Hematopoietic multipotent progenitor cell treated with erythropoietin and hydrocortisone succinate and interleukin-3 and kit ligand, for 4 days (in vitro differentiated cells): ENCODE results near the gene NPIPB2.
"Not testable (repeated sequence)": the region's sequence is repeated elsewhere in the genome, so short reads cannot be mapped to it uniquely, and the experiment has no call there.

Experiments
- DNase-seq: peaks from one replicate; pipeline ENCODE4 v3.0.0-alpha.2; 2015

Gene NPIPB2

DNA sequence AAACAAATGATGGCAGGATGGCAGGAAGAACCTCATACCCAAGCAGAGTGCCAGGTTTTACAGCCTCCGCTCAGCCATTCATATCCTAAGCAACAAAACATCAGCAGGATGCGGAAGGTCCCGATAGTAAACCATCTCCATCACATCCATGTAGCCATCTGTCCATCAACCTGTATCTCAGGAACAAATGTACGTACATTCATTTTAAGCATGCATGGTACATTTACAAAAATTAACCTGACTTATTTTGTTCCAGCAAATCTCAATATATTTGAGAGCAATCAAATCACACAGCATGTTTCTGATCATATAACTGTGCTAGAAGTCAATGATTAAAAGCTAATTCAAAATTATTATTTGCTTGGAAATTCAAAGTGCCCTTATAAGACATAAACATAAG, at the start of gene NPIPB2:
NPIPB2 (minus strand) TSS at position 101 of the 400 bp plus-strand sequence; CDS start at position 101, 0 bp downstream.
- not testable (repeated sequence) for DNase-seq

DNA sequence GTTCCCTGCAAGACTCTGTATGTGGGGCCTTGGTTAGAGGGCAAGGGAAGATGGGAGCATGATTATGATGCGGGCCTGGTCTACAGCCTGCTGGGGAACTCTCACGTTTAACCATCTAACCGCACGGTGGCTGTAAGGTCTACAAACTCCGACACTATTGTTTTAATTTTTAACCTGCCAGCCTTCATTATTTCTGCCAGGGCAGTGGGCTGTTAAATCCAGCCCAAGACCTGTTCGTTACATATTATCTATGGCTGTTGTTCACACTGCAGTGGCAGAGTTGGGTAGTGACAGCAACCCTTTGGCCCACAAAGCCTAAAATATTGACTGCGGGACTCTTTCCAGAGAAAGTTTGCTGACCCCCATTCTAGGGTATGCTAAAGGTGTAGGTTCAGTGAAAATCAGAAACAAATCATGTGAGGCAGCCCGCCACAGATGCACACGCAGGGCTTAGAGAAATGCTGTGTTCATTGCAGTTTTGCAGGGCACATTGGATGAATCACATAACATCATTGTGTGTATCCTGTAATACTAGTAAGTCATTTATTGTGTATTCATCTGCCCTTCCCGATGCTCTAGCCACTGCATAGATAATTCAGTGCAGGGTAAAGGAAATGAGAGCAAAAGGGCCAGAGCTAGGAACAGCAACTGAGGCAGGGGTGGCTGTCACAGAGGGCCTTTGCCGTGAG, 49.0 kb upstream of the NPIPB2 start:
- no peak for DNase-seq

DNA sequence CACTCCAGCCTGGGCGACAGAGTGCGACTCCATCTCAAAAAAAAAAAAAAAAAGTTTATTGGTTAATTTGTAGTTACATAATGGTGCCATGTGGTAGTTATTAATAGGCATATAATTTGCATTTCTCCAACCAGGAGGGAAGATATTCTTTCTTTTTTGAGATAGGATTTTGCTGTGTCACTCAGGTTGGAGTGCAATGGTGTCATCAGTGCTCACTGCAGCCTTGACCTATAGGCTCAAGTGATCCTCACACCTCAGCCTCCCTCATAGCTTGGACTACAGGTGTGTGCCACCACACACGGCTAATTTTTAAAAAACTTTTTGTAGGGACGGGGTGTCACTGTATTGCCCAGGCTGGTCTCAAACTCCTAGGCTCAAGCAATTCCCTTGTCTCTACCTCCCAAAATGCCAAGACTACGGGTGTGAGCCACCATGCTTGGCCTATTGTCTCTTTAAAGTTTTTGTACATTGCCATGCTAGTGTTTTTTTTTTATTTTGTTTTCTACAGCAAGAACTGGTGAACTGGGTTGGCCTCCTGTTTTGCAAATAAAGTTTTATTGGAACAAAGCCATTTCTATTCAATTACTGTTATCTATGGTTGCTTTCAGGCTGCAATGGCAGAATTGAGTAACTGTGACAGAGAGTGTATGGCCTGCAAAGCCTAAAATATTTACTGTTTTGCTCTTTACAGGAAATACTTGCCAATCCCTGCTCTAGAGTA, 46.6 kb upstream of the NPIPB2 start:
- no peak for DNase-seq

DNA sequence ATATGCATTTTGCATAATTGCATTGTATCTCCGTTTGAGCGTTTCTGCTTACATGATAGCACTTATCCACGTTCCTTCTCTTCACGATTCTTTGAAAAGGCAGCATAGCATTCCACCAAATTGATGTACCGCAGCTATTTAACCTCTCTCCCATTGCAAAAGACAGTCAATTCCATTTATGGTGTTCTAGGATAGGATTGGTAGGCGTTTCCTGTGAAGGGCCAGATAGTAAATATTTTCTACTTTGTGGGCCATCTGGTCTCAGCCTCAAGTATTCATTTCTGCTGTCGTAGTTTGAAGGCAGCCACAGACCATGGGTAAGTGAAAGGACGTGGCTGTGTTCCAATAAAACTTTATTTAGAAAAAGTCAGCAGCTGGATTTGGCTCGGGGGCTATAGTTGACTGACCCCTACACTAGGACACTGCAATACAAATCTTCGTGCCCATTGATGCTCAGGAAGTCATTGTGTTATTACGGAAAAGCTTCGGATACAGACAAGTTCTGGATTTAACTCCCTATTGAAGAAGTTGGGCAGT, 44.7 kb upstream of the NPIPB2 start:
- DNase-seq = no peak

DNA sequence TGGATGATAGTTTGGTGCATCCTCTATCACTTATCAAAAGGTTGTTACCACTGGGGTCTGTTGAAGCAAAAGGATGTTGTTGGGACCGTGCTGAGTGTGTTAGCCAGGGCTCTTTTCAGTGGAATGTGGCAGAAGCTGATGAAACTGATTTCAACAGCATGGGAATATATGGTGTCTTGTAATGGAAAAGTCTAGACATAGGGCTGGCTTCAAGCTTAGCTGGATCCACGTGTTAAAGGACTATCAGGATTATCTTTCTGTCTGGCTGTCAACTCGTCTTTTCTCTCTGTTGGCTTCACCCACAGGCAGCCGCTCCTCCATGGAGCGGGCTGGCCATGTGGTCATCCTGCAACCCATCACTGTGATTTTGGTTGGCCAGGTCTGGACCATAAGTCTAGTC, 43.4 kb upstream of the NPIPB2 start:
- DNase-seq = no peak

DNA sequence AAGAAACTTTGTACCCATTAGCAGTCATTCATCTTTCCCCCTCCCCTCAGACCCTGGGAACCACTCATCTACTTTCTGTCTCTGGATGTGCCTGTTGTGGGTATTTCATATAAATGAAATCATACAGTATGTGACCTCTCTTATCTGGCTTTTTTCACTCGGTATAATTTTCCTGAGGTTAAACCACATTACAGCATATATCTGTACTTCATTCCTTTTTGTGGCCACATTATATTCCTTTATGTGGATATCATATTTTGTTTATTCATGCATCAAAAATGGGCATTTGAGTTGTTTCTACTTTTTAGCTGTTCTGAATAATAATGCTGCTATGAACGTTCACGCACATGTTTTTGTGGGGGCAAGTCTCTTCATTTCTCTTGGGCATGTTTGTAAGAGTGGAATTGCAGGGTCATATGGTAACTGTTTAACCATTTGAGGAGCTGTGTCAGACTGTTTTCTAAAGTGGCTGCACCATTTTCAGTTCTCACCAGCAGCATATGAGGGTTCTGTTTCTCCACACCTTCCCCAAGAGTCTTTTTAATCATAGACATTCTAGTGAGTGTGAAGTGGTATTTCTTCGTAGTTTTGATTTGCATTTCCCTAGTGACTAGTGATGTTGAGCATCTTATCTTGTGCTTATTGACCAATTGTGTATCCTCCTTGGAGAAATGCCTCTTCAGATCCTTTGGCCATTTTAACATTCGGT, 38.4 kb upstream of the NPIPB2 start:
- peak; percentile 53 for DNase-seq

DNA sequence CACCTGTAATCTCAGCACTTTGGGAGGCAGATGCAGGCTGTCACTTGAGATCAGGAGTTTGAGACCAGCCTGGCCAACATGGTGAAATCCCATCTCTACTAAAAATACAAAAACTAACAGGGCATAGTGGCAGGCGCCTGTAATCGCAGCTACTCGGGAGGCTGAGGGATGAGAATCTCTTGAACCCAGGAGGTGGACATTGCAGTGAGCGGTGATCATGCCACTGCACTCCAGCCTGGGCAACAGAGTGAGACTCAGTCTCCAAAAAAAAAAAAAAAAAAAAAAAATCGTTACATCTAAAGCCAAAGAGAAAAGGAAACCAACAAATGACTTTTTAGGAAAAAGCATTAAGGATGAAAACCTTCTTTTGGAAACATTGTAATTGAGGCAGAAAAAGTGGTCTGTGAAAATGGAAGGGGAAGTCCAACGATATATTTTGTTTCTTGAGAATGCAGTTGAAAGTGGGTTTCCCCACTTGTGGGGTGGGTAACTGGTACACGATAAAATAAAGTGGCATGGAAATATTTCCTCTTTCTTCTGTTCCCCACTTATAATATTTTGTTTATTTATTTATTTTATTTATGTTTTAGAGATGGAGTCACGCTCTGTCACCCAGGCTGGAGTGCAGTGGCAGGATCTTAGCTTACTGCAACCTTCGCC, 37.3 kb upstream of the NPIPB2 start:
- DNase-seq = no peak

DNA sequence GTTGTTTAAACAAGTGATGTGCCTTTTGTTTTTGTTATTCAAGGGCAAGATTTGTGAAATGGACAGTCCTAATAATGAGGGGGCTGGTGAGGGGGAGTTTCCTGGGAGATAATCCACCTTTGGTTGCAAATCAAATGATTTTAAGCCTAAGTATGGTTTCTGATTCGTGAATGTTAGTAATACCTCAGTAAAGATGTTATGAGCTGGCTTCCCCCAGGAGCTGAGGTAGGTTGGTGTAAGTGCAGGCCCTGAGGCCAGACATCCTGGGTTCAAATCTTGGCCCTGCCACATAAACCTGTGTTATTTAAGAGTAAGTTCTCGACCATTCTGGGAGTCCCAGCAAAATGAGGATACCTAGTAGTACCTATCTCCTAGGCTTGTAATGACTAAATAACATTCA, 36.2 kb upstream of the NPIPB2 start:
- DNase-seq = no peak

DNA sequence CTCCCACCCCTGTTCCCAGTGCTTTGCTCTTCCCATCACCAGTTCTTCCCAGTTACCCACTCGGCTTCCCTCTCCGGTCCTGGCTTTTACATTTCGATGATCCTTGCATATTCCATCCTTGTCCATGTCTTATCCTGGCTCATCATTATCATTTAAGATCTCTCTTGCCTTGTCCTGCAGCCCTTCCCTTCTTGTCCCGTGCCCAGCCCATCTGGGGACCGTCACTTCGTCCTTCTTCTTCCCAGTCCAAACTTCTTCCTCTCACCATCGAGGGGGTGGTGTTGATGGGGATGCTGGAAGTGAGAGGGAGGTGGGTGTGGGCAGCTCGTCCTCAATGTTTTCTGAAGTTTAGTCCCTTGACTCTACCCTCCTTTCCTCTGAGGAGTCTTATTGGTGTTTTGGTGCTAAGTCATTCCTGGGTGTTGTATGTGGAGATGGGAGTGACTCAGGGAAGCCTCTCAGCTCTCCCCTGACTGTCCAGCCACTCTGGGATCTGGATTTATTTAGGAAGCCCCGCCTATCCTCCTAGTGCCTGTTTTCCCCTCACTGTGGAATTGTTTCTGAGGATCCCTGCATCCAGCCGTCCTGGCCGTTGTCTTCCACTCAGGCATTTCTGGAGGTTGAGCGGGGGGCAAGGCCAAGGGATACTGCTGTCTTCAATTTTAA, 35.7 kb upstream of the NPIPB2 start:
- DNase-seq = no peak

DNA sequence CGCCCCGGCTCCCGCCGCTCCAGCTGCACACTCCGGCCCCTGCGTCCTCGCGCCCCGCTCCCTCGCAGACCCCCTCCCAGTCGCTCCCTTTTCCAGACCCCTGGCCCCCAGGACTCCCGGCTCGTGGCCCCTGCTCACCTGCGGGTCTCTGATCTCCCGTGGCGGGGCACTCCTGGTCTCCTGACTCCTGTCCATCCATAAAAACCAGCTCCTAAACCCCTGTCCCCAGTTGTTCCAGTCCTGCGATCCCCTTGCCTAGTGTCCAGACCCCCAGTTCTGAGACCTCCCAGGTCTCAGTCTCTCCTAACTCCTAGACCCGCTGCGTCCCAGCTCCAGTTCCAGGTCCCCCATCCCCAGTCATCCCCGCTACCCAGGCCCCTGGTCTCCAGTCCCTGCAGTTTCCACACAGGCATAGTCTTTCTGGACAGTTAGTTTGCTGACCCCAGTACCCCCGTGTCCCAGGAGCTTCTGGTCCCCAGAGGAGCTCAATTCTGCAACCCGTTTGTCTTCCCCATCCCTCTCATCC, 35.1 kb upstream of the NPIPB2 start:
- peak; percentile 13 for DNase-seq

DNA sequence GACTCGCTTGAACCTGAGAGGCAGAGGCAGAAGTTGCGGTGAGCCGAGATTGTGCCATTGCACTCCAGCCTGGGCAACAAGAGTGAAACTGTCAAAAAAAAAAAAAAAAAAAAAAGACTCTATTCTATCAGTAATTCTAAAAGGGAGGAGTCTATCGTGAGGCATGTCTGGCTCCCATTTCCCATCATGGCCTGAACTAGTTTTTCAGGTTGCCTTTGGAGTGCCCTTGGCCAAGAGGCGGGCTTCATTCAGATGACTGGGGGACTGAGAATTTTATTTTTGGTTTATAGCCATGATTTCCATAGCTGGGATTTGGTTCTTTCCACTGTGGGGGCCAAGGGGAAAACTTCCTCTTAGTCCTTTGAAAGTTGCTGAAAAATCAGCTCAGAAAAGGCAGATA, 31.2 kb upstream of the NPIPB2 start:
- DNase-seq = no peak

DNA sequence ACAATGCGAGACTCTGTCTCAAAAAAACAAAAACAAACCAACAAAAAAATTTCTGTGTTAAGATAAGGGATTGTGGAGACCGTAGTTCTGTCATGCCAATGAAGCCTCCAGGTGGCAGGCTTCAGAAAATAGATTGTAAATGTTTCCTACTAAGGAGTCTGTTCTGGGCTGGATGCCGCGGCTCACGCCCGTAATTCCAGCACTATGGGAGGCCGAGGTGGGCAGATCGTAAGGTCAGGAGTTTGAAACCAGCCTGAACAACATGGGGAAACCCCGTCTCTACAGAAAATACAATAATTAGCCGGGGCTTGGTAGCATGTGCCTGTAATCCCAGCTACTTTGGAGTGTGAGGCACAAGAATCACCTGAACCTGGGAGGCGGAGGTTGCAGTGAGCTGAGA, 30.3 kb upstream of the NPIPB2 start:
- peak; percentile 61 for DNase-seq

DNA sequence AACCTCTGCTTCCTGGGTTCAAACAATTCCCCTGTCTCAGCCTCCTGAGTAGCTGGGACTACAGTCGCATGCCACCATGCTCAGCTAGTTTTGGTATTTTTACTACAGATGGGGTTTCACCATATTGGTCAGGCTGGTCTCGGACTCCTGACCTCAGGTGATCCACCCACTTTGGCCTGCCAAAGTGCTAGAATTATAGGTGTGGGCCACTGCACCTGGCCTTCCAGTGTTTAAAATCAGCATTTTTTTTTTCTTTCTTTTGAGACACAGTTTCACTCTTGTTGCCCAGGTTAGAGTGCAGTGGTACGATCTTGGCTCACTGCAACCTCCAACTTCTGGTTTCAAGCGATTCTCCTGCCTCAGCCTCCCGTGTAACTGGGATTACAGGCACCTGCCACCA, 28.4 kb upstream of the NPIPB2 start:
- not testable (repeated sequence) for DNase-seq

DNA sequence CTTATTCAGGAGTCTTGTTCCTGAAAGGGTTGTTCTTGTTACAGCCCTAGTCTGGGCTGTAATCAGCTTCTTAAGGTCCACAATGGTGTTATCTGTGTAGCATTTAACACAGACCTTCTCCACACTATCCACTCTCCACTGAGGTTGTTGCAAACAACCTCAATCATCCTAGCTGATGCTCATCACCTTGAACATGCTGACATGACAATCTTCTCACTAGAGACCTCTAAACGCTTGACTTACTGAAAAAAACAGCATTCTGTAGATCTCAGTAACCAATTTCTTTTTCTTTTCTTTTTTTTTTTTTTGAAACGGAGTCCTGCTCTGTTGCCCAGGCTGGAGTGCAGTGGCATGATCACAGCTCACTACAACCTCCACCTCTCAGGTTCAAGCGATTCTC, 26.7 kb upstream of the NPIPB2 start:
- DNase-seq = no peak

DNA sequence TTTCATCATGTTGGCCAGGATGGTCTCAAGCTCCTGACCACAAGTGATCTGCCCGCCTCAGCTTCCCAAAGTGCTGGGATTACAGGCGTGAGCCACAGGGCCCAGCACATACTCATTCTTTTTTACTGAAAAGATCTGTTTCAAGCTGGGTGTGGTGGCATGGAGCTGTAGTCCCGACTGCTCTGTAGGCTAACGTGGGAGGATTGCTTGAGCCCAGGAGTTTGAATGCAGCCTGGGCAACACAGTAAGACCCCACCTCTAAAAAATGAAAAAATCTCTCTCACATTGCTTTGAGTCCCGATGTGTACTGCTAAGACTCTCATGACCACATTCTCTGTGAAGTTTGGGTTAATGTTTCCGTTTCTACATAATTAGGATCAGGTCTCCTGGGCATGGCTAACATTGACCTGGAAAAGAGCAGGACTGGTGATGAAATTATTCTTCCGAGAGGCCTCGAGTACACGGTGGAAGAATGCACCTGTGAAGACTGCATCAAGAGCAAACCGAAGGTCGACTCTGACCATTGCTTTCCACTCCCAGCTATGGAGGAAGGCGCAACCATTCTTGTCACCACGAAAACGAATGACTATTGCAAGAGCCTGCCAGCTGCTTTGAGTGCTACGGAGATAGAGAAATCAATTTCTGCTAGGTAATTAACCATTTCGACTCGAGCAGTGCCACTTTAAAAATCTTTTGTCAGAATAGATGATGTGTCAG, 25.5 kb upstream of the NPIPB2 start:
- DNase-seq = no peak

DNA sequence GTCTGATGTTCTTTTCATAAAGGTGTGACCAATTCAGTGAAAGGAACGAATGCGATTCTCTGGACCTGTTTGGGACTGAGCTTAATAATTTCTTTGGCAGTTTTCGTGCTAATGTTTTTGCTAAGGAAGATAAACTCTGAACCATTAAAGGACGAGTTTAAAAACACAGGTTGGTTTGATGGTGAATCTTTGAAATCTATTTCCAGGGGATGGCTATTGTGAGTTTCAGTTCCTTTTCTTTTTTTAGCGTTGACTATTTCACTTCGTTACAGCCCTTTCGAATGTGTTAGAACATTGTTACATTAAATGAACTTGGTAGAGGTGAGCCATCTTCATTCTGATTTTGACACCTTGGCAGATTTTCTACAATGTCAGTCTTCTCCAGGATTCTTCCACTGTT, 24.3 kb upstream of the NPIPB2 start:
- no peak for DNase-seq

DNA sequence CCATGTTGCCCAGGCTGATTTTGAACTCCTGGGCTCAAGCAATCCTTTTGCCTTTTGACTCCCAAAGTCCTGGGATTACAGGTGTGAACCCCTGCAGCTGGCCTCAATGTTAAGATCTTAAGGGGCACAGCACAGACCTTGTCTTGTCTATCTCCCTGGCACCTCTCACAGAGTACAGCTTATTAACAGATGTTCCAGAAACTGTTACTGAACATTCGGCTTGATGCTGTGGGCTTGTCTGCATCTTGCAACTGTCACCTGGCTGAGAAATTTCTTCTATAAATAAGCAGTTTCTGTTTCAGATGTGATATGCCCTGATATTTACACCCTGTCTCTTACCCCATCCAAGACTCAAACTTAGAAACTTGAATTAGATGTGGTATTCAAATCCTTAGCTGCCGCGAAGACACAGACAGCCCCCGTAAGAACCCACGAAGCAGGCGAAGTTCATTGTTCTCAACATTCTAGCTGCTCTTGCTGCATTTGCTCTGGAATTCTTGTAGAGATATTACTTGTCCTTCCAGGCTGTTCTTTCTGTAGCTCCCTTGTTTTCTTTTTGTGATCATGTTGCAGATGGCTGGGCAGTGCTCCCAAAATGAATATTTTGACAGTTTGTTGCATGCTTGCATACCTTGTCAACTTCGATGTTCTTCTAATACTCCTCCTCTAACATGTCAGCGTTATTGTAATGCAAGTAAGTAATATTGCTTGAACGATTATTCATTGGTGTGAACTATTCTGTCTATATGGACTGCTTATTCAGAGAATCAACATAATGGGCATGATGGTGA, 23.1 kb upstream of the NPIPB2 start, which contains the start of gene TNFRSF17:
TNFRSF17 (plus strand) TSS at position 450 of the 791 bp plus-strand sequence; CDS start at position 565, 115 bp downstream.
- DNase-seq = no peak

DNA sequence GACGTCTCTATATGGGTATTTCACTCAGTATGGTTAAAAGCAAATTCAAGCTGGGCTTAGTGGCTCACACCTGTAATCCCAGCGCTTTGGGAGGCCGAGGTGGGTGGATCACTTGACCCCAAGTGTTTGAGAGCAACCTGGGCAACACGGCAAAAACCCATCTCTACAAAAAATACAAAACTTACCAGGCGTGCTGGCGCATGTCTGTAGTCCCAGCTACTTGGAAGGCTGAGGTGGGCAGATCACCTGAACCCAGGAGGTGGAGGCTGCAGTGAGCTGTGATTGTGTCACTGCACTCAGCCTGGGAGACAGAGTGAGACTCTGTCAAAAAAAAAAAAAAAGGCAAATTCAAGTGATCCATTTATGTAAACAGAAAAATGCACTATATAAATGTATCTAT, 21.9 kb upstream of the NPIPB2 start:
- DNase-seq = no peak

DNA sequence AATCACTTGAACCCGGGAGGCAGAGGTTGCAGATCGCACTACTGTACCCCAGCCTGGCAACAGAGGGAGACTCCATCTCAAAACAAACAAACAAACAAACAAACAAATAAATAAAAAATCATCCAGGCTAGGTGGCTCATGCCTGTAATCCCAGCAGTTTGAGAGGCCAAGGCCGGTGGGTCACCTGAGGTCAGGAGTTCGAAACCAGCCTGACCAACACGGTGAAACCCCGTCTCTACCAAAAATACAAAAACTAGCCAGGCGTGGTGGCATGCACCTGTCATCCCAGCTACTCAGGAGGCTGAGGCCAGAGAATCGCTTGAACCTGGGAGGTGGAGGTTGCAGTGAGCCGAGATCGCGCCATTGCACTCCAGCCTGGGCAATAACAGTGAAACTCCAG, 21.1 kb upstream of the NPIPB2 start:
- DNase-seq = not testable (repeated sequence)

DNA sequence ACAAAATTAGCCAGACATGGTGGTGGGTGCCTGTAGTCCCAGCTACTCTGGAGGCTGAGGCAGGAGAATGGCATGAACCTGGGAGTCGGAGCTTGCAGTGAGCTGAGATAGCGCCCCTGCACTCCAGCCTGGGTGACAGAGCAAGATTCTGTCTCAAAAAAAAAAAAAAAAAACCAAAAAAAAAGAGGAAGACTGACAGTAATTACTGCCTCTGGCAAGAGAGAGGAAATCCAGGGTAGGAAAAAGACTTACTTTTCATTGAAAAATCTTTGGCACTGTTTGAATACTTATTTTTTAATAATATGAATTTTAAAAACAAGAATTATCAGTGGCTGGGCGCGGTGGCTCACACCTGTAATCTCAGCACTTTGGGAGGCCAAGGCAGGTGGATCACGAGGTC, 20.6 kb upstream of the NPIPB2 start:
- DNase-seq = peak; percentile 18
